ENCODE results near the gene HTRA3.

The HTRA3 gene

GRCh38 chr4:8265171-8265929, 4.2 kb upstream of the HTRA3 start:
- DNase-seq, result no peak

- no peak for DNase-seq
Measured at GRCh38 chr4:8266088-8266487, 3.5 kb upstream of the HTRA3 start.

- no peak for DNase-seq
Measured at GRCh38 chr4:8266508-8266907, 3.0 kb upstream of the HTRA3 start.

GRCh38 chr4:8267077-8267476, 2.5 kb upstream of the HTRA3 start:
- DNase-seq, result peak in 1 of 51 donors; percentile 14

GRCh38 chr4:8268211-8268610, 1.3 kb upstream of the HTRA3 start:
- no peak for DNase-seq

GRCh38 chr4:8268901-8269534, 536 bp upstream of the HTRA3 start:
- no peak for DNase-seq

GRCh38 chr4:8270418-8270771, 841 bp downstream of the HTRA3 start:
- DNase-seq, result no peak

- DNase-seq, result no peak
Measured at GRCh38 chr4:8270912-8271815, 1.6 kb downstream of the HTRA3 start.

GRCh38 chr4:8271821-8272220, 2.3 kb downstream of the HTRA3 start:
- no peak for DNase-seq

- DNase-seq, result no peak
Measured at GRCh38 chr4:8272472-8273428, 3.2 kb downstream of the HTRA3 start.

GRCh38 chr4:8273450-8273849, 3.9 kb downstream of the HTRA3 start:
- no peak for DNase-seq

GRCh38 chr4:8274066-8274652, 4.6 kb downstream of the HTRA3 start:
- no peak for DNase-seq

GRCh38 chr4:8274765-8275547, 5.4 kb downstream of the HTRA3 start:
- DNase-seq, result peak in 46 of 51 donors; percentile 10 to 82 (median 54)

- DNase-seq, result no peak
Measured at GRCh38 chr4:8275548-8275910, 6.0 kb downstream of the HTRA3 start.

- DNase-seq, result no peak
Measured at GRCh38 chr4:8276358-8277240, 7.0 kb downstream of the HTRA3 start.

- DNase-seq, result no peak
Measured at GRCh38 chr4:8277356-8278008, 7.9 kb downstream of the HTRA3 start.

GRCh38 chr4:8278009-8278395, 8.4 kb downstream of the HTRA3 start:
- DNase-seq, result no peak
